GM19324 (cell line): ENCODE measurements around the gene ZNF526.

Experiments
- ATAC-seq: cut with Tn5 transposase; IDR thresholded peaks from one replicate; pipeline ENCODE4 v1.9.1; 2021; ENCODE audit warnings: mild to moderate bottlenecking, moderate library complexity; ENCODE audit not compliant: unreplicated experiment, low FRiP score

Gene ZNF526

GRCh38 chr19:42274065-42274682 lies 54.1 kb downstream of the ZNF526 start:
- ATAC-seq = no peak

- no peak for ATAC-seq
Observed at GRCh38 chr19:42275103-42275502, 55.0 kb downstream of the ZNF526 start.

DNA sequence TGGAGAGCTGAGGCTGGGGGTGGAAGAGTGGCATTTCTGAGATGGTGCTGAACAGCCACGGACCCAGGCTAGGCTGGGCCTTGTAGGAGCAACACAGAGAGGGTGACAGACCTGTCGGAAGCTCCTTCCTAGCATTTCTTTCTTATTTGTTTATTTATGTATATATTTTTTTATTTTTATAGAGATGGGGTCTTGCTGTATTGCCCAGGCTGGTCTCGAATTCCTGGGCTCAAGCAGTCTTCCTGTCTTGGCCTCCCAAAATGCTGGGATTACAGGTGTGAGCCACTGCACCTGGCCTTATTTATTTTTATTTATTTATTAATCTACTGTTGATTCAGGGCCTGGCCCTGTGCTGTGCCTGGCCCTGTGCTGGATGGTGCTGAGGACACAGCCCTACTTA lies 55.4 kb downstream of the ZNF526 start:
- no peak for ATAC-seq

DNA sequence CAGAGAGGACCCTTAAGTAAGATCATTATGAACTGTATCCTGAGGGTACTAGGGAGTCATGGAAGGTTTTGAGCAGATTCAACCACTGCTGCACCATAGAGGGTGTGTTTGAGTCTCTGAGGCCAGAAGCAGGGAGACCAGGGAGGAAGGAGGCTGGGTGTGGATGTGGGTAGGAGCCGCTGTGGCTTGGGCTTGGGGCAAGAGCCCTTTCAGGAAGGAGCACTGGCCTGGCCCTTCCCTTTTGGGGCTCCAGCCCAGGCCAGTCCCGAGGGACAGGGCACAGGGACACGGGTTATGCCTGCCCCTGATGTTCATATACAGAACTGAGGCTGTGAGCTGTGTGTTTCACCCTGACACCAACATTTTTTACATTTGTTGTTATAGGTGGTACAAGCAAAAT lies 56.2 kb downstream of the ZNF526 start:
- ATAC-seq = no peak

DNA sequence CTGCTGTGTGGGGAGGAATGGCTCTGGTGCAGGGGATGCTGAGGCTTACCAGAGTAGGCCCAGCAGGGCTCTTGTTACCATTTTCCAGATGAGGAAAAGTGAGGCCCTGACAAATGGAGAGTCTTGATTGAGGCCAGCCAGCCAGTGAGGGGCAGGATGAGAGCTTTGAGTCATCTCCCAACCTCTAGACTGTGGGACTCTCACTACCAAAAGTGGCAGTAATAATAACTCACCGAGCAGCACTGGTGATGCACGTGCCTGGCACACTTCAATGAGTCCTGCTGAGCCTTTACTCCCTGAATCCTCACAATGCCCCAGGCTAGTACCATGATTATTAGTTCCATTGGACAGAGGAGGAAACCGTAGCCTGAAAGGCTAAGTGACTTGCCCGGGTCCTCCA lies 56.7 kb downstream of the ZNF526 start:
- no peak for ATAC-seq
